Activated naive CD8-positive, alpha-beta T cell treated with anti-CD3 and anti-CD28 coated beads for 36 hours (primary cell): ENCODE data around the gene NCAM1. TPM values are rescaled to one million over a fixed set of nuclear protein-coding genes. Genes with fewer than 3 reads are reported as not detected.

ENCODE experiments used
- DNase-seq: peaks from one replicate; pipeline ENCODE4 v3.0.0; 2021
- H3K27ac Mint-ChIP-seq: one replicate; pipeline ENCODE4 v1.8.0; 2022; ENCODE audit warnings: mild to moderate bottlenecking, moderate library complexity, mixed read lengths
- H3K27me3 Mint-ChIP-seq: one replicate; pipeline ENCODE4 v1.8.0; 2022; ENCODE audit warnings: mild to moderate bottlenecking, mixed read lengths
- H3K36me3 Mint-ChIP-seq: one replicate; pipeline ENCODE4 v1.8.0; 2021; ENCODE audit warnings: mild to moderate bottlenecking, mixed read lengths
- H3K4me1 Mint-ChIP-seq: one replicate; pipeline ENCODE4 v1.8.0; 2021; ENCODE audit warnings: mixed read lengths
- H3K4me3 Mint-ChIP-seq: one replicate; pipeline ENCODE4 v1.8.0; 2022; ENCODE audit warnings: mild to moderate bottlenecking, moderate library complexity, mixed read lengths
- H3K9me3 Mint-ChIP-seq: one replicate; pipeline ENCODE4 v1.8.0; 2022; ENCODE audit warnings: mixed read lengths
- total RNA-seq, 2 experiments: library from RNA; stranded (reverse); gene quantifications; one replicate each; pipeline ENCODE4 v1.2.3, GENCODE V29; 2021

NCAM1 gene
- total RNA-seq, 2 experiments from 2014 or later: 0.16 TPM; not detected in 1

GRCh38 chr11:113313601-113314000 is 352.4 kb downstream of the NCAM1 start:
- peak overlapping the region; percentile 82 for H3K27ac Mint-ChIP-seq
- H3K9me3 Mint-ChIP-seq: no peaks in the 10 kb centered on the region
- H3K36me3 Mint-ChIP-seq: peaks cover 21% of the 10 kb centered on the region
- no peak for DNase-seq
- peaks cover 25% of the 10 kb centered on the region for H3K4me1 Mint-ChIP-seq
- peak overlapping the region; percentile 82 for H3K4me3 Mint-ChIP-seq
- no peaks in the 10 kb centered on the region for H3K27me3 Mint-ChIP-seq

DNA sequence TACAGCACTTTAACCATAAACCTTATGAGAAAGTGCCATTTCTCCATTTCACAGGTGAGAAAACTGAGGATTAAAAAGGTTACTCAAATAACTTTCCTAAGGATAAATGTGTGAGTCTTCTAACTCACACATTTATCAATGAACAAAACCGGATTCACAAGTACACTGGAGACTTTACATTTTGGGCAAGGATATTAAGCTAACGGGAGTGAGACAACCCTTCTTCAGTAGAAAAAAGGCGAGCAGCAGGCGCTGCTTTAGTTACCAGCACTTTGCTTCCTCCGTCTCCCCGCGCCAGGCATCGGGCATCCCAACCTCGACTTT is 352.8 kb downstream of the NCAM1 start:
- peaks cover 25% of the 10 kb centered on the region for H3K36me3 Mint-ChIP-seq
- no peaks in the 10 kb centered on the region for H3K9me3 Mint-ChIP-seq
- peak overlapping the region; percentile 82 for H3K4me3 Mint-ChIP-seq

GRCh38 chr11:113314389-113315301 is 353.4 kb downstream of the NCAM1 start, which contains the start of gene TTC12:
TTC12 (plus strand) TSS chr11:113314583; CDS start chr11:113316258, 1,675 bp downstream.
- Mint-ChIP-seq H3K27me3 (no peaks in the 10 kb centered on the region), H3K4me3 (peak within 1 kb of the TSS; percentile 82), H3K4me1 (peaks cover 25% of the 10 kb centered on the region), H3K36me3 (peaks cover 31% of the 10 kb centered on the region), H3K27ac (peak within 1 kb of the TSS; percentile 84), H3K9me3 (no peaks in the 10 kb centered on the region)
- DNase-seq: peak; percentile 95

More for the DNA sequence above, 352.8 kb downstream of the NCAM1 start:
- H3K27ac Mint-ChIP-seq: peak overlapping the region; percentile 82
- no peaks in the 10 kb centered on the region for H3K27me3 Mint-ChIP-seq
- DNase-seq: no peak
- peaks cover 25% of the 10 kb centered on the region for H3K4me1 Mint-ChIP-seq

- Mint-ChIP-seq H3K9me3 (no peaks in the 10 kb centered on the region), H3K4me1 (peaks cover 25% of the 10 kb centered on the region), H3K27ac (no peak overlapping the region), H3K27me3 (no peaks in the 10 kb centered on the region), H3K36me3 (peaks cover 36% of the 10 kb centered on the region), H3K4me3 (peak overlapping the region; percentile 82)
- DNase-seq: no peak
Measured at GRCh38 chr11:113315811-113316210, 354.6 kb downstream of the NCAM1 start.

GRCh38 chr11:113316256-113316655 is 355.0 kb downstream of the NCAM1 start:
- Mint-ChIP-seq H3K4me3 (no peak overlapping the region), H3K27me3 (no peaks in the 10 kb centered on the region), H3K9me3 (no peaks in the 10 kb centered on the region), H3K36me3 (peaks cover 36% of the 10 kb centered on the region), H3K4me1 (peaks cover 27% of the 10 kb centered on the region), H3K27ac (no peak overlapping the region)
- no peak for DNase-seq

GRCh38 chr11:113317339-113317738 is 356.1 kb downstream of the NCAM1 start:
- no peak for DNase-seq
- Mint-ChIP-seq H3K4me1 (peaks cover 27% of the 10 kb centered on the region), H3K4me3 (no peak overlapping the region), H3K36me3 (peaks cover 36% of the 10 kb centered on the region), H3K27ac (no peak overlapping the region), H3K27me3 (no peaks in the 10 kb centered on the region), H3K9me3 (no peaks in the 10 kb centered on the region)

DNA sequence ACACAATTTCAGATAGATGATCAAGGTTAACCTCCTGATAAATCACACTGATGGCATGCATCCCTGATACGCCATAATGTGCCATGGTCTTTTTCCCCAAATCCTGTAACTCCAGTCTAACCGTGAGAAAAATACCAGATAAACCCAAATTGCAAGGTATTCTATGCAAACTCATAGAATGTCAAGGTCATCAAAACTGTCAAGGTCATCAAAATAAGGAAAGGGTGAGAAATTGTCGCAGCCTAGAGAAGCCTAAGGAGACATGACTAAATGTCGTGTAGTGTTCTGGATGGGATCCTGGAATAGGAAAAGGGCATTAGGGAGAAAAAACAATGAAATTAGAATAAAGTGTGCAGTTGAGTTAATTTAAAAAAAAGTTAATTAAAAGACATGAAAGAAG is 357.9 kb downstream of the NCAM1 start:
- Mint-ChIP-seq H3K4me3 (no peak overlapping the region), H3K27me3 (no peaks in the 10 kb centered on the region), H3K9me3 (no peaks in the 10 kb centered on the region), H3K4me1 (peaks cover 17% of the 10 kb centered on the region), H3K27ac (no peak overlapping the region), H3K36me3 (peaks cover 38% of the 10 kb centered on the region)
- DNase-seq: no peak

GRCh38 chr11:113322158-113322557 is 360.9 kb downstream of the NCAM1 start:
- no peak overlapping the region for H3K4me3 Mint-ChIP-seq
- H3K27ac Mint-ChIP-seq: no peak overlapping the region
- DNase-seq: no peak
- H3K9me3 Mint-ChIP-seq: no peaks in the 10 kb centered on the region
- peaks cover 6% of the 10 kb centered on the region for H3K4me1 Mint-ChIP-seq
- no peaks in the 10 kb centered on the region for H3K27me3 Mint-ChIP-seq
- H3K36me3 Mint-ChIP-seq: peaks cover 36% of the 10 kb centered on the region

GRCh38 chr11:113324250-113324649 is 363.0 kb downstream of the NCAM1 start:
- Mint-ChIP-seq H3K36me3 (peaks cover 20% of the 10 kb centered on the region), H3K27ac (no peak overlapping the region)

More at GRCh38 chr11:113324250-113324649, 363.0 kb downstream of the NCAM1 start:
- Mint-ChIP-seq H3K4me3 (no peak overlapping the region), H3K4me1 (peaks cover 1% of the 10 kb centered on the region), H3K9me3 (no peaks in the 10 kb centered on the region), H3K27me3 (no peaks in the 10 kb centered on the region)
- DNase-seq: no peak
